NCI-H446 treated with DMSO at 0.1 percent for 48 hours (cell line): ENCODE data around the gene ZNF331.

Experiments used
- DNase-seq: peaks from one replicate; lab custom pipeline; 2025; lab: John Stamatoyannopoulos, UW

Gene ZNF331

GRCh38 chr19:53520547-53521372 is 17.2 kb upstream of the ZNF331 start:
- peak; percentile 77 for DNase-seq

GRCh38 chr19:53521373-53522202 is 16.4 kb upstream of the ZNF331 start:
- DNase-seq: no peak

GRCh38 chr19:53525922-53526321 is 12.0 kb upstream of the ZNF331 start:
- no peak for DNase-seq

GRCh38 chr19:53530622-53531021 is 7.3 kb upstream of the ZNF331 start:
- no peak for DNase-seq

GRCh38 chr19:53531457-53531856 is 6.5 kb upstream of the ZNF331 start:
- no peak for DNase-seq

GRCh38 chr19:53532362-53532761 is 5.6 kb upstream of the ZNF331 start:
- no peak for DNase-seq

- no peak for DNase-seq
Measured at GRCh38 chr19:53536225-53536548, 1.8 kb upstream of the ZNF331 start.

GRCh38 chr19:53537121-53537520 is 824 bp upstream of the ZNF331 start:
- DNase-seq: no peak

- DNase-seq: no peak
Measured at GRCh38 chr19:53538378-53539109, 599 bp downstream of the ZNF331 start.

GRCh38 chr19:53540091-53540490 is 2.1 kb downstream of the ZNF331 start:
- DNase-seq: no peak

- no peak for DNase-seq
Measured at GRCh38 chr19:53541971-53542370, 4.0 kb downstream of the ZNF331 start.

GRCh38 chr19:53545271-53546065 is 7.5 kb downstream of the ZNF331 start:
- no peak for DNase-seq

- no peak for DNase-seq
Measured at GRCh38 chr19:53546758-53547513, 9.0 kb downstream of the ZNF331 start.

GRCh38 chr19:53549340-53549739 is 11.4 kb downstream of the ZNF331 start:
- no peak for DNase-seq

GRCh38 chr19:53552001-53552721 is 14.2 kb downstream of the ZNF331 start:
- no peak for DNase-seq

- no peak for DNase-seq
Measured at GRCh38 chr19:53553156-53553555, 15.2 kb downstream of the ZNF331 start.

- peak; percentile 59 for DNase-seq
Measured at GRCh38 chr19:53553865-53554791, 16.2 kb downstream of the ZNF331 start.

- DNase-seq: no peak
Measured at GRCh38 chr19:53554804-53555203, 16.9 kb downstream of the ZNF331 start.

- DNase-seq: no peak
Measured at GRCh38 chr19:53555352-53555751, 17.4 kb downstream of the ZNF331 start.
